ENCODE data around the gene CLPTM1.
"Not testable (repeated sequence)": the region's sequence is repeated elsewhere in the genome, so short reads cannot be mapped to it uniquely, and the experiment has no call there.

Gene CLPTM1

GRCh38 chr19:44974857-44975256 lies 19.7 kb downstream of the CLPTM1 start:
- DNase-seq (ENCODE audit: low spot score), result no peak

GRCh38 chr19:44975444-44975843 lies 20.3 kb downstream of the CLPTM1 start:
- DNase-seq (ENCODE audit: low spot score), result no peak

- no peak for DNase-seq (ENCODE audit: low spot score)
These were observed 28.8 kb downstream of the CLPTM1 start for GRCh38 chr19:44984005-44984404.

GRCh38 chr19:44985445-44985844 lies 30.3 kb downstream of the CLPTM1 start:
- DNase-seq (ENCODE audit: low spot score), result no peak

GRCh38 chr19:44986389-44986788 lies 31.2 kb downstream of the CLPTM1 start:
- no peak for DNase-seq (ENCODE audit: low spot score)

- no peak for DNase-seq (ENCODE audit: low spot score)
These were observed 32.0 kb downstream of the CLPTM1 start for GRCh38 chr19:44987148-44987675.

GRCh38 chr19:44988273-44988672 lies 33.1 kb downstream of the CLPTM1 start:
- DNase-seq (ENCODE audit: low spot score), result no peak

- peak; percentile 79 for DNase-seq (ENCODE audit: low spot score)
These were observed 33.8 kb downstream of the CLPTM1 start for GRCh38 chr19:44988896-44989556.

GRCh38 chr19:44990459-44990858 lies 35.3 kb downstream of the CLPTM1 start:
- no peak for DNase-seq (ENCODE audit: low spot score)

GRCh38 chr19:44990966-44991365 lies 35.8 kb downstream of the CLPTM1 start:
- DNase-seq (ENCODE audit: low spot score), result no peak

GRCh38 chr19:44992336-44993163 lies 37.4 kb downstream of the CLPTM1 start:
- no peak for DNase-seq (ENCODE audit: low spot score)

DNA sequence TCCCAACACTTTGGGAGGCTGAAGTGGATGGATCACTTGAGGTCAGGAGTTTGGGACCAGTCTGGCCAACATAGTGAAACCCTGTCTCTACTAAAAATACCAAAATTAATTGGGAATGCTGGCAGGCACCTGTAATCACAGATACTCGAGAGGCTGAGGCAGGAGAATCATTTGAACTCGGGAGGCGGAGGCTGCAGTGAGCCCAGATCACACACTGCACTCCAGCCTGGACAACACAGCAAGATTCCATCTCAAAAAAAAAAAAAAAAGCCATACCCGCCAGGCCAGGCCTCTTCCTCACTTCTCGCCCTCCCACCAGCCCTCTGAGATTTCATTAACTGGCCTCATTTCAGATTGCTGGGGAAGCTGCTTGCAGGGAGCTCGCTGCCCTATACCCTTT lies 38.3 kb downstream of the CLPTM1 start:
- no peak for DNase-seq (ENCODE audit: low spot score)

DNA sequence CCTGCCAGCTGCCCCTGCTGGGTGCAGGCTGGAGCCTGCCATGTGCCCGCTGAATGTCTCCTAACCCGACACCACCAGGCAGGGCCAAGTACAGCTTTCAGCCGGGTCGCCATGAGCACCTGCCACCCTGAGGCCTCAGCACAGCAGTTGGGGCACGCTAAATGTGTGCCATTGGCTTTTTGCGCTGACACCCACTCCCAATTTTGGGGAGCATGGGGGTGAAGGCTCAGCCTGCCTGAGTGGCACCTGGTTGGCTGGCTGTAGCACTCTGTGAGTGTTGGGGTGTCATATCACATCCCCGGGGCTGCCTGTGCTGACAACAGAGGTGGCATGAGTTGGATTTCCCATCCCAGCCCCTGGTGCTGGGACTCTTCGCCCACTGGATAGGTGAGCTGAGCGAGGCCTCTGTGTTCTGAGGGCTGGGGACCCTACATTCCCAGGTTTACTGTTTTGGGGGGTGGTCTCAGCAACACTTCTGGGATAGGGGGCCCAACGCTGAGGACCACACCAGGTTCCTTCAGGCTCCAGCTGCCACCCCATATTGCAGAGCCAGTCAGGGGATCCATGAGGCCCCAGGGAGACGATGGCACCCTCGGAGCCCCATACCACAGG lies 38.9 kb downstream of the CLPTM1 start:
- DNase-seq (ENCODE audit: low spot score), result no peak

DNA sequence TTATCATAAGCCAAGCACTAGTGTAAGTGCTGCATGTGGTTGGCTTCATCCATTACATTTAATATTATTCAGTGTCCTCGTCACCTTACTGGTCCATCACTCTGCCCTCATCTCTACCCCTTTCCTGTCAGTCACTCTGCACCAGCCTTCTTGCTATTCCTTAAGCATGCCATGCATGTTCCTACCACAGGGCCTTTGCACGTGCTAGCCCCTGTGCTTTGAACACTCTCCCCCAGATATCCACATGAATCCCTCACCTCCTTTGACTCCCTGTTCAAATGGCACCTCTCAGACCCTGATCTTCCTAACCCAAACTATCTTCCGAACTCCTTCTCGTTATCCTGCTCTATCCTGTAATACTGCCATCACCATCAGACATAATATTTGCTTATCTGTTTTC lies 42.8 kb downstream of the CLPTM1 start:
- DNase-seq (ENCODE audit: low spot score), result no peak

DNA sequence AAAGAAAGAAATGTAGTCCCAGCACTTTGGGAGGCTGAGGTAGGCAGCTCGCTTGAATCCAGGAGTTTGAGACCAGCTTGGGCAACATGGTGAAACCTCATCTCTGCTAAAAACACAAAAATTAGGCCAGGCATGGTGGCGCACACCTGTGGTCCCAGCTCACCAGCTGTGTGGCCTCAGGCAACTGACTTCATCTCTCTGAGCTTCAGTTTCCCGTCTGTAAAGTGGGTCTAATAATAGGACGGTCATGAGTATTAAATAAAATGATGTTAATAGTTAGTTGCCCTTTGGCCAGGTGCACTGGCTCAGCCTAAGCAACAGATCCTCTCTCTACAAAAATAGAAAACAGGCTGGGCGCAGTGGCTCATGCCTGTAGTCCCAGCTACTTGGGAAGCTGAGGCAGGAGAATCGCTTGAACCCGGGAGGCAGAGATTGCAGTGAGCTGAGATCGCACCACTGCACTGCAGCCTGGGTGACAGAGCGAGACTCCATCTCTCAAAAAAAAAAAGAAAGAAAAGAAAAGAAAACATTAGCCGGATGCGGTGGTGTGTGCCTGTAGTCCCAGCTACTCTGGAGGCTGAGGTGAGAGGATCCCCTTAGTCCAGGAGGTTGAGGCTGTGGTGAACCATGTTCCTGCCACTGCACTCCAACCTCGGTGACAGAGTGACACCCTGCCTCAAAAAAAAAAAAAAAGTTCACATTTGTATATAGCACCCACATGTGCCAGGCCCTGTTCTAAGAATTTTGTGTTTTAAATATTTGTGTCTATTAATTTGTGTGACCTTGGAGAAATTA lies 44.1 kb downstream of the CLPTM1 start:
- DNase-seq (ENCODE audit: low spot score), result not testable (repeated sequence)

- DNase-seq (ENCODE audit: low spot score), result not testable (repeated sequence)
These were observed 45.5 kb downstream of the CLPTM1 start for GRCh38 chr19:45000665-45001064.

DNA sequence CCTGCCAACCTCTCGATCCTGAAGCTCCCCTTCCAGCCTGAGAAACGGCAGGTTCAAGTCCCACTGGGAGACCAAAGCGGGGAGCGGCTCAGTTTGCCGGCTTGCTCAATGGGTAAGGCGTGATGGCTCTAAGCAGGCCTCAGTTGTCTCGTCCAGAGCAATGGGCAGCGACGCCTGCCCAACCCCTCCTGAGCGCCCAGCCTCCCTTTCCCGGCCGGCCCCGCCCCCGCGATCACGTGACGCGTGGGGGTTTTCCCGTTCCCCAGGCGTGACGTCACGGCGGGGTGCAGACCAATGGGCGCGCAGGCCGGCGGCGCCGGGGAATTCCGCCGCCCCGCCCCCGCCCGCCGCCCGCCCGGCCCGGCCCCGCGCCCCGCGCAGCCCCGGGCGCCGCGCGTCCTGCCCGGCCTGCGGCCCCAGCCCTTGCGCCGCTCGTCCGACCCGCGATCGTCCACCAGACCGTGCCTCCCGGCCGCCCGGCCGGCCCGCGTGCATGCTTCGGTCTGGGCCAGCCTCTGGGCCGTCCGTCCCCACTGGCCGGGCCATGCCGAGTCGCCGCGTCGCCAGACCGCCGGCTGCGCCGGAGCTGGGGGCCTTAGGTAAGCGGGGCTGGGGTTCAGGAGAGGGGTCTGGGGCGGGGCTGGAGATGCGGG lies 46.0 kb downstream of the CLPTM1 start, which contains the start of gene RELB:
RELB (plus strand) TSS at position 378 of the 653 bp plus-strand sequence; CDS start at position 494, 116 bp downstream.
- DNase-seq (ENCODE audit: low spot score), result peak; percentile 86

- DNase-seq (ENCODE audit: low spot score), result no peak
These were observed 48.3 kb downstream of the CLPTM1 start for GRCh38 chr19:45003485-45003884.

- DNase-seq (ENCODE audit: low spot score), result no peak
These were observed 50.6 kb downstream of the CLPTM1 start for GRCh38 chr19:45005787-45006186.

- no peak for DNase-seq (ENCODE audit: low spot score)
These were observed 53.4 kb downstream of the CLPTM1 start for GRCh38 chr19:45008552-45008951.

DNA sequence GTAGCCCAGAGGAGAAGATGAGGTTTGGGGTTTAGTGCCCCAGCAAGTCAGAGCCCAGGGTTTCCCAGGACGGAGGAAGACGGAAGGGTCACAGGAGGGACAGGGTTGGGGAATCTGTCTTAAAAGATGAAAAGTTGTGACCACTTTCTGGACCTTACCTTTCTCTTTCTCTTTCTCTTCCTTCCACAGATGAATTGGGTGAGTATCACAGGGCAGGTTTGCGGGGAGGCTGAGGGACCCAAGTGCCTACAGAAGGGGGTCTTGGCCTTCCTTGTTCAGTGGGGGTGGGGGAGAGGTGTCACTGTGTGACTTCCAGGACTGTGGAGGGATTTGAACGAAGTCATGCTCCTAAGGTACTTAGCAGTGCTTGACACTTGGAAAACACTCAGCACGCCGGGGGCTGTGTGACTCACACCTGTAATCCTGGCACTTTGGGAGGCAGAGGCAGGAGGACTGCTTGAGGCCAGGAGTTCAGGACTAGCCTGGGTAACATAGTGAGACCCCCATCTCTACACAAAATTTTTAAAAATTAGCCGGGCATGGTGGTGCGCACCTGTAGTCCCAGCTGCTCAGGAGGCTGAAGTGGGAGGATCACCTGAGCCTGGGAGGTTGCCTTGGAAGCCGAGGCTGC lies 54.6 kb downstream of the CLPTM1 start:
- no peak for DNase-seq (ENCODE audit: low spot score)
